Glutamatergic neuron (in vitro differentiated cells): ENCODE results near the gene METTL6. TPM values are rescaled to one million over a fixed set of nuclear protein-coding genes. Genes with fewer than 3 reads are reported as not detected.
"Not testable (repeated sequence)": the region's sequence is repeated elsewhere in the genome, so short reads cannot be mapped to it uniquely, and the experiment has no call there.

ENCODE experiments used
- DNase-seq: peaks from one replicate; pipeline ENCODE4 v3.0.0; 2022
- H3K27ac Mint-ChIP-seq: one replicate; pipeline ENCODE4 v1.8.0; 2020; ENCODE audit warnings: mild to moderate bottlenecking, mixed read lengths, inconsistent platforms; ENCODE audit not compliant: unreplicated experiment
- H3K27me3 Mint-ChIP-seq: one replicate; pipeline ENCODE4 v1.8.0; 2020; ENCODE audit warnings: mild to moderate bottlenecking, moderate library complexity, mixed read lengths, inconsistent platforms; ENCODE audit not compliant: unreplicated experiment
- H3K36me3 Mint-ChIP-seq: one replicate; pipeline ENCODE4 v1.8.0; 2020; ENCODE audit warnings: mild to moderate bottlenecking, mixed read lengths, inconsistent platforms; ENCODE audit not compliant: unreplicated experiment
- H3K4me1 Mint-ChIP-seq: one replicate; pipeline ENCODE4 v1.8.0; 2020; ENCODE audit warnings: mild to moderate bottlenecking, low read depth, mixed read lengths, inconsistent platforms; ENCODE audit not compliant: unreplicated experiment
- H3K4me3 Mint-ChIP-seq: one replicate; pipeline ENCODE4 v1.8.0; 2020; ENCODE audit warnings: mild to moderate bottlenecking, mixed read lengths, inconsistent platforms; ENCODE audit not compliant: unreplicated experiment
- H3K9me3 Mint-ChIP-seq: one replicate; pipeline ENCODE4 v1.8.0; 2020; ENCODE audit warnings: mild to moderate bottlenecking, moderate library complexity, mixed read lengths, inconsistent platforms; ENCODE audit not compliant: unreplicated experiment
- CTCF ChIP-seq: fragments of 200-600 bp; sonication (generic); IDR thresholded peaks from one replicate; pipeline ENCODE4 v1.5.0; 2021; ENCODE audit not compliant: partially characterized antibody, unreplicated experiment
- total RNA-seq: library from RNA; stranded (reverse); fragmentation: NEBNext Ultra II Directional; extraction: Animal tissue kit (Norgen Biotek cat#: 25700); gene quantifications from one replicate; pipeline ENCODE4 v1.2.1, GENCODE V29; 2021; ENCODE audit not compliant: unreplicated experiment

The METTL6 gene
- total RNA-seq, 1 donor from 2014 or later = 25.9 TPM

- DNase-seq = no peak
- Mint-ChIP-seq H3K4me1 (no peaks in the 10 kb centered on the region), H3K36me3 (peaks cover 6% of the 10 kb centered on the region), H3K4me3 (no peak overlapping the region), H3K9me3 (peaks cover 5% of the 10 kb centered on the region), H3K27me3 (no peaks in the 10 kb centered on the region), H3K27ac (no peak overlapping the region)
- TF ChIP-seq CTCF = no peak
Observed at GRCh38 chr3:15401936-15402335, 25.4 kb downstream of the METTL6 start.

- H3K27ac Mint-ChIP-seq = no peak overlapping the region
- DNase-seq = no peak
- peaks cover 13% of the 10 kb centered on the region for H3K36me3 Mint-ChIP-seq
- peaks cover 5% of the 10 kb centered on the region for H3K9me3 Mint-ChIP-seq
- no peaks in the 10 kb centered on the region for H3K4me1 Mint-ChIP-seq
- no peak for TF ChIP-seq CTCF
- H3K4me3 Mint-ChIP-seq = no peak overlapping the region
- H3K27me3 Mint-ChIP-seq = no peaks in the 10 kb centered on the region
Observed at GRCh38 chr3:15399970-15400369, 27.4 kb downstream of the METTL6 start.

- peak; percentile 74 for TF ChIP-seq CTCF
- H3K9me3 Mint-ChIP-seq, DNase-seq, H3K27ac Mint-ChIP-seq, H3K4me3 Mint-ChIP-seq, H3K27me3 Mint-ChIP-seq, H3K4me1 Mint-ChIP-seq: not testable (repeated sequence)
- H3K36me3 Mint-ChIP-seq = peaks cover 13% of the 10 kb centered on the region
Observed at GRCh38 chr3:15398731-15399133, 28.6 kb downstream of the METTL6 start.

GRCh38 chr3:15393252-15393651 is 34.1 kb downstream of the METTL6 start:
- H3K27ac Mint-ChIP-seq, H3K9me3 Mint-ChIP-seq, DNase-seq, H3K4me3 Mint-ChIP-seq, H3K4me1 Mint-ChIP-seq, H3K27me3 Mint-ChIP-seq: not testable (repeated sequence)
- peaks cover 13% of the 10 kb centered on the region for H3K36me3 Mint-ChIP-seq

- no peak for DNase-seq
- no peak overlapping the region for H3K27ac Mint-ChIP-seq
- no peak overlapping the region for H3K4me3 Mint-ChIP-seq
- H3K9me3 Mint-ChIP-seq = peaks cover 2% of the 10 kb centered on the region
- no peaks in the 10 kb centered on the region for H3K4me1 Mint-ChIP-seq
- no peak for TF ChIP-seq CTCF
- H3K36me3 Mint-ChIP-seq = peaks cover 7% of the 10 kb centered on the region
- peaks cover 2% of the 10 kb centered on the region for H3K27me3 Mint-ChIP-seq
Observed at GRCh38 chr3:15391007-15391406, 36.3 kb downstream of the METTL6 start.

- Mint-ChIP-seq H3K27ac (no peak overlapping the region), H3K36me3 (peaks cover 7% of the 10 kb centered on the region)
- no peak for DNase-seq
Observed at GRCh38 chr3:15390460-15390859, 36.9 kb downstream of the METTL6 start.

GRCh38 chr3:15388335-15388734 is 39.0 kb downstream of the METTL6 start:
- H3K9me3 Mint-ChIP-seq, H3K36me3 Mint-ChIP-seq, DNase-seq, H3K27ac Mint-ChIP-seq, H3K27me3 Mint-ChIP-seq, H3K4me3 Mint-ChIP-seq, H3K4me1 Mint-ChIP-seq: not testable (repeated sequence)

More at GRCh38 chr3:15390460-15390859, 36.9 kb downstream of the METTL6 start:
- H3K4me3 Mint-ChIP-seq = no peak overlapping the region
- no peaks in the 10 kb centered on the region for H3K4me1 Mint-ChIP-seq
- peaks cover 3% of the 10 kb centered on the region for H3K9me3 Mint-ChIP-seq
- TF ChIP-seq CTCF = no peak
- peaks cover 2% of the 10 kb centered on the region for H3K27me3 Mint-ChIP-seq
